Liver (tissue), 9 donors: ENCODE data around the gene COL11A2. TPM values are rescaled to one million over a fixed set of nuclear protein-coding genes. Genes with fewer than 3 reads are reported as not detected.
"Not testable (repeated sequence)": the region's sequence is repeated elsewhere in the genome, so short reads cannot be mapped to it uniquely, and the experiment has no call there.

Experiments
- DNase-seq: peaks from one replicate; pipeline ENCODE4 v3.0.0-alpha.2; 2017; ENCODE audit warnings: low spot score
- H3K27ac ChIP-seq, 2 donors: one replicate each; pipeline ENCODE4 v1.7.0; 2013; ENCODE audit warnings: inconsistent platforms in 2 of 2, low read length in 2 of 2, control low read depth in 1 of 2, low read depth in 1 of 2, mild to moderate bottlenecking in 1 of 2
- H3K27me3 ChIP-seq, 4 donors: one replicate each; pipeline versions ENCODE4 v1.6.1 to v1.7.0; 2013; ENCODE audit warnings: low read length in 3 of 4, inconsistent platforms in 1 of 4, mild to moderate bottlenecking in 1 of 4, moderate library complexity in 1 of 4; ENCODE audit not compliant: control insufficient read depth in 4 of 4, insufficient read depth in 4 of 4
- H3K36me3 ChIP-seq, 4 donors: one replicate each; pipeline versions ENCODE4 v1.6.1 to v1.7.0; 2013; ENCODE audit warnings: low read length in 3 of 4, mild to moderate bottlenecking in 3 of 4, low read depth in 1 of 4, moderate library complexity in 1 of 4; ENCODE audit not compliant: control insufficient read depth in 4 of 4, insufficient read depth in 3 of 4
- H3K4me1 ChIP-seq, 4 donors: one replicate each; pipeline versions ENCODE4 v1.6.1 to v1.7.0; 2013; ENCODE audit warnings: low read length in 3 of 4, mild to moderate bottlenecking in 3 of 4, moderate library complexity in 1 of 4; ENCODE audit not compliant: control insufficient read depth in 4 of 4, insufficient read depth in 4 of 4
- H3K4me3 ChIP-seq, 3 donors: one replicate each; pipeline versions ENCODE4 v1.6.1 to v1.7.0; 2013; ENCODE audit warnings: low read length in 3 of 3, control low read depth in 1 of 3, low read depth in 1 of 3, mild to moderate bottlenecking in 1 of 3
- H3K9ac ChIP-seq, 2 donors: one replicate each; pipeline ENCODE4 v1.7.0; 2013; ENCODE audit warnings: low read length in 2 of 2, mild to moderate bottlenecking in 2 of 2, moderate library complexity in 2 of 2, control low read depth in 1 of 2, low read depth in 1 of 2
- H3K9me3 ChIP-seq, 4 donors: one replicate each; pipeline versions ENCODE4 v1.6.1 to v1.7.0; 2013; ENCODE audit warnings: low read length in 3 of 4; ENCODE audit not compliant: control insufficient read depth in 4 of 4
- EGR1 ChIP-seq, 2 donors: IDR thresholded peaks; 2 replicates each; pipeline ENCODE4 v1.6.1; 2016 to 2018; ENCODE audit warnings: antibody characterized with exemption in 2 of 2, low read depth in 2 of 2
- FOXA1 ChIP-seq: IDR thresholded peaks from 2 replicates; pipeline ENCODE4 v1.6.1; 2016; ENCODE audit warnings: antibody characterized with exemption
- FOXA2 ChIP-seq: IDR thresholded peaks from 2 replicates; pipeline ENCODE4 v1.6.1; 2016; ENCODE audit warnings: antibody characterized with exemption
- HNF4A ChIP-seq, 2 donors: conservative IDR thresholded peaks; 2 replicates each; pipeline ENCODE4 v1.6.1; 2016; ENCODE audit warnings: antibody characterized with exemption in 2 of 2, mild to moderate bottlenecking in 2 of 2
- NR2F2 ChIP-seq: IDR thresholded peaks from 2 replicates; pipeline ENCODE4 v1.6.1; 2016; ENCODE audit warnings: antibody characterized with exemption
- RAD21 ChIP-seq, 2 donors: IDR thresholded peaks; 2 replicates each; pipeline ENCODE4 v1.6.1; 2016; ENCODE audit warnings: antibody characterized with exemption in 2 of 2, mild to moderate bottlenecking in 2 of 2
- RXRA ChIP-seq, 2 donors: IDR thresholded peaks; 2 replicates each; pipeline ENCODE4 v1.6.1; 2017 to 2018; ENCODE audit warnings: antibody characterized with exemption in 2 of 2, mild to moderate bottlenecking in 1 of 2
- SP1 ChIP-seq: IDR thresholded peaks from 2 replicates; pipeline ENCODE4 v1.6.1; 2018; ENCODE audit warnings: antibody characterized with exemption, mild to moderate bottlenecking
- TAF1 ChIP-seq: conservative IDR thresholded peaks from 2 replicates; pipeline ENCODE4 v1.6.1; 2016; ENCODE audit warnings: antibody characterized with exemption, mild to moderate bottlenecking
- YY1 ChIP-seq: IDR thresholded peaks from 2 replicates; pipeline ENCODE4 v1.6.1; 2016; ENCODE audit warnings: antibody characterized with exemption, mild to moderate bottlenecking
- WGBS: extraction: QIAGEN DNeasy Blood & Tissue Kit; methylation state at CpG from one replicate; pipeline ENCODE4 v1.1.7; 2013; 5-methylcytosine and 5-hydroxymethylcytosine counted together
- polyA plus RNA-seq, 2 donors: library from polyadenylated mRNA; stranded (reverse) in 1 of 2; unstranded in 1 of 2; fragments of 200-250 nt in 1 of 2; fragments of >200 nt in 1 of 2; fragmentation: Nextera tagmentation in 1 of 2; extraction: Ambion mirVana in 1 of 2; gene quantifications; one replicate each; pipeline versions ENCODE4 v1.2.1 to v1.2.3, GENCODE V29; 2013 to 2015
- total RNA-seq, 2 donors: library from RNA; depleted of rRNA; stranded (reverse); fragments of >200 nt; gene quantifications; one replicate each; pipeline ENCODE4 v1.2.3, GENCODE V29; 2014
- TF ChIP-seq, protein P1 (sequence below): IDR thresholded peaks from 2 replicates; pipeline ENCODE4 v1.6.1; 2016; ENCODE audit warnings: antibody characterized with exemption
- TF ChIP-seq, protein P2 (sequence below): IDR thresholded peaks from 2 replicates; pipeline ENCODE4 v1.6.1; 2016; ENCODE audit warnings: antibody characterized with exemption
- TF ChIP-seq, protein P3 (sequence below): IDR thresholded peaks from 2 replicates; pipeline ENCODE4 v1.6.1; 2016; ENCODE audit warnings: antibody characterized with exemption
- TF ChIP-seq, protein P4 (sequence below): IDR thresholded peaks from 2 replicates; pipeline ENCODE4 v1.6.1; 2016; ENCODE audit warnings: antibody characterized with exemption, mild to moderate bottlenecking
- TF ChIP-seq, protein P5 (sequence below): fragments of 150-350 bp; IDR thresholded peaks from 2 replicates; pipeline ENCODE4 v1.5.1; 2017; ENCODE audit warnings: improper control_type of control experiment, low read depth, low read length; ENCODE audit not compliant: missing input control
- donor health status: healthy.
- donor health status: healthy.
- donor health status: healthy.
- donor health status: healthy.
- donor health status: healthy.

Gene COL11A2
- total and polyA plus RNA-seq, 4 donors: 0.15 to 0.59 (median 0.27) TPM

DNA sequence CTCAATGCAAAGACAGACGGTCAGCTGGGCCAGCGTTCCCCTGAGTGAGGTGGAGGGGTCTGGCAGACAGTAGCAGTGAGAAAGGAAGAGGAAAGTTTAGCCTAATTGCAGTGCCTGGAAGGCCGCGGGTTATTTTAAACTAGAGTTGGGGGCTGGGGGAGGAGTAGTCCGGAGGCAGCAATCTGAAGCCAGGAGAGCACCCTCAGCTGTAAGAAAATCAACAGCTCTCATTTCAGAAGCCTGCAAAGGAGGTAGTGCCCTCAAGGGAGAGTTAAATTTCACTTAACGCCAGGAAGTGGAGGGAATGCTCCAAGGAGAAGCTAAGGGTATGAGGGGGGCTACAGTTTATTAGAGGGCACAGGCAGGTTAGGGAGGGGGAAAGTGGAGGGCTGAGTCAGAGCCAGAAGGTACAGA is 43.0 kb upstream of the COL11A2 start:
- H3K9ac ChIP-seq: no peak overlapping the region
- WGBS: 31% methylated on average over 6 of the region's 6 CpGs
- no peaks in the 10 kb centered on the region for H3K9me3 ChIP-seq
- H3K27ac ChIP-seq: no peak overlapping the region
- no peaks in the 10 kb centered on the region for H3K4me1 ChIP-seq
- TF ChIP-seq, protein P1, sequence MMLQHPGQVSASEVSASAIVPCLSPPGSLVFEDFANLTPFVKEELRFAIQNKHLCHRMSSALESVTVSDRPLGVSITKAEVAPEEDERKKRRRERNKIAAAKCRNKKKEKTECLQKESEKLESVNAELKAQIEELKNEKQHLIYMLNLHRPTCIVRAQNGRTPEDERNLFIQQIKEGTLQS: no peak
- no peak for TF ChIP-seq SP1
- TF ChIP-seq, protein P2, sequence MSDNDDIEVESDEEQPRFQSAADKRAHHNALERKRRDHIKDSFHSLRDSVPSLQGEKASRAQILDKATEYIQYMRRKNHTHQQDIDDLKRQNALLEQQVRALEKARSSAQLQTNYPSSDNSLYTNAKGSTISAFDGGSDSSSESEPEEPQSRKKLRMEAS: no peak
- TF ChIP-seq HNF4A (conservative IDR thresholded peaks at IDR 0.05): no peak
- no peaks in the 10 kb centered on the region for H3K36me3 ChIP-seq
- DNase-seq: no peak
- peaks cover 0 to 2% (median 0%) of the 10 kb centered on the region in 4 donors for H3K27me3 ChIP-seq
- no peak overlapping the region for H3K4me3 ChIP-seq

DNA sequence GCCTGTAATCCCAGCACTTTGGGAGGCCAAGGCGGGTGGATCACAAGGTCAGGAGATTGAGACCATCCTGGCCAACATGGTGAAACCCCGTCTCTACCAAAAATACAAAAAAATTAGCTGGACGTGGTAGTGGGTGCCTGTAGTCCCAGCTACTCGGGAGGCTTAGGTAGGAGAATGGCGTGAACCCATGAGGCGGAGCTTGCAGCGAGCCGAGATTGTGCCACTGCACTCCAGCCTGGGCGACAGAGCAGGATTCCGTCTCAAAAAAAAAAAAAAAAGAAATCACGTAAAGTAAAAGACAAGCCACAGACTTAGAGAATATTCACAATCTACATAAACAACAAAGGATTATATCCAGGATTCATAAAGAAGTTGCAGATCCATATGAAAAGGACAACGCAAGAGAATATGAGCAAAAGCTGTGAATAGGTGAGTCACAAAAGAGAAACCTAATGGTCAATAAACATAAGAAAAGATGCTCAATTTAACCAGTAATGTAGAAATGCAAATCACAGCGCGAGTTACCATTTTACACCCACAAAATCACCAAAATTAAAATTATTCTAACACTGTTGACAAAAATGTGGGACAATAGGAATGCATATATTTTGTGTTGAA is 34.3 kb upstream of the COL11A2 start:
- H3K27ac ChIP-seq: not testable (repeated sequence)
- 49% methylated on average over 14 of the region's 14 CpGs for WGBS

DNA sequence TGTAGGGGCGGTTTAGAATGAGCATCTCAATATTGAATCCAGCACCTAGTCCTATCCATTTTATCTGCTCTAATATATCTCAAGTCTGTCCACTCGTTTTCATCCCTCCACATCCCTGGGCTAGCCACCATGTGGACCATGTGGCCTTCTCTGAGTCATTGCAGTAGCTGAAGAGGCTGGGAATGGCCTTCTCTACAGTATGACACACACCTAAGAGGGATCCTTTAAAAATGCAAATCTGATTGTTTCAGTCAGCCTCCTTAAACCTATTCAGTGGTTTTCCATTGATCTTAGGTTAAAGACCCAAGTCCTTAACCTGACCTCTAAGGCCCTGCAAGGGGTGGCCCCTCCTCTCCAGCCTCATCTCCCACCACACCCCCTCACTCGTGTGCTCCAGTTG is 25.4 kb upstream of the COL11A2 start:
- Histone ChIP-seq H3K9me3 (no peaks in the 10 kb centered on the region), H3K36me3 (no peaks in the 10 kb centered on the region), H3K9ac (no peak overlapping the region), H3K4me3 (no peak overlapping the region), H3K27me3 (no peaks in the 10 kb centered on the region), H3K27ac (no peak overlapping the region), H3K4me1 (peaks cover 0 to 12% (median 7%) of the 10 kb centered on the region in 4 donors)
- TF ChIP-seq EGR1 (IDR thresholded peaks at IDR 0.05; ENCODE audit: low read depth in 2 of 2) (no peak), HNF4A (conservative IDR thresholded peaks at IDR 0.05) (no peak), RAD21 (IDR thresholded peaks at IDR 0.05) (no peak), FOXA1 (no peak), FOXA2 (no peak), TAF1 (no peak), NR2F2 (no peak), YY1 (no peak), RXRA (IDR thresholded peaks at IDR 0.05) (no peak)
- TF ChIP-seq, protein P3, sequence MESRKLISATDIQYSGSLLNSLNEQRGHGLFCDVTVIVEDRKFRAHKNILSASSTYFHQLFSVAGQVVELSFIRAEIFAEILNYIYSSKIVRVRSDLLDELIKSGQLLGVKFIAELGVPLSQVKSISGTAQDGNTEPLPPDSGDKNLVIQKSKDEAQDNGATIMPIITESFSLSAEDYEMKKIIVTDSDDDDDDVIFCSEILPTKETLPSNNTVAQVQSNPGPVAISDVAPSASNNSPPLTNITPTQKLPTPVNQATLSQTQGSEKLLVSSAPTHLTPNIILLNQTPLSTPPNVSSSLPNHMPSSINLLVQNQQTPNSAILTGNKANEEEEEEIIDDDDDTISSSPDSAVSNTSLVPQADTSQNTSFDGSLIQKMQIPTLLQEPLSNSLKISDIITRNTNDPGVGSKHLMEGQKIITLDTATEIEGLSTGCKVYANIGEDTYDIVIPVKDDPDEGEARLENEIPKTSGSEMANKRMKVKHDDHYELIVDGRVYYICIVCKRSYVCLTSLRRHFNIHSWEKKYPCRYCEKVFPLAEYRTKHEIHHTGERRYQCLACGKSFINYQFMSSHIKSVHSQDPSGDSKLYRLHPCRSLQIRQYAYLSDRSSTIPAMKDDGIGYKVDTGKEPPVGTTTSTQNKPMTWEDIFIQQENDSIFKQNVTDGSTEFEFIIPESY: no peak
- TF ChIP-seq, protein P4, sequence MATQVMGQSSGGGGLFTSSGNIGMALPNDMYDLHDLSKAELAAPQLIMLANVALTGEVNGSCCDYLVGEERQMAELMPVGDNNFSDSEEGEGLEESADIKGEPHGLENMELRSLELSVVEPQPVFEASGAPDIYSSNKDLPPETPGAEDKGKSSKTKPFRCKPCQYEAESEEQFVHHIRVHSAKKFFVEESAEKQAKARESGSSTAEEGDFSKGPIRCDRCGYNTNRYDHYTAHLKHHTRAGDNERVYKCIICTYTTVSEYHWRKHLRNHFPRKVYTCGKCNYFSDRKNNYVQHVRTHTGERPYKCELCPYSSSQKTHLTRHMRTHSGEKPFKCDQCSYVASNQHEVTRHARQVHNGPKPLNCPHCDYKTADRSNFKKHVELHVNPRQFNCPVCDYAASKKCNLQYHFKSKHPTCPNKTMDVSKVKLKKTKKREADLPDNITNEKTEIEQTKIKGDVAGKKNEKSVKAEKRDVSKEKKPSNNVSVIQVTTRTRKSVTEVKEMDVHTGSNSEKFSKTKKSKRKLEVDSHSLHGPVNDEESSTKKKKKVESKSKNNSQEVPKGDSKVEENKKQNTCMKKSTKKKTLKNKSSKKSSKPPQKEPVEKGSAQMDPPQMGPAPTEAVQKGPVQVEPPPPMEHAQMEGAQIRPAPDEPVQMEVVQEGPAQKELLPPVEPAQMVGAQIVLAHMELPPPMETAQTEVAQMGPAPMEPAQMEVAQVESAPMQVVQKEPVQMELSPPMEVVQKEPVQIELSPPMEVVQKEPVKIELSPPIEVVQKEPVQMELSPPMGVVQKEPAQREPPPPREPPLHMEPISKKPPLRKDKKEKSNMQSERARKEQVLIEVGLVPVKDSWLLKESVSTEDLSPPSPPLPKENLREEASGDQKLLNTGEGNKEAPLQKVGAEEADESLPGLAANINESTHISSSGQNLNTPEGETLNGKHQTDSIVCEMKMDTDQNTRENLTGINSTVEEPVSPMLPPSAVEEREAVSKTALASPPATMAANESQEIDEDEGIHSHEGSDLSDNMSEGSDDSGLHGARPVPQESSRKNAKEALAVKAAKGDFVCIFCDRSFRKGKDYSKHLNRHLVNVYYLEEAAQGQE: no peak
- TF ChIP-seq, protein P5, sequence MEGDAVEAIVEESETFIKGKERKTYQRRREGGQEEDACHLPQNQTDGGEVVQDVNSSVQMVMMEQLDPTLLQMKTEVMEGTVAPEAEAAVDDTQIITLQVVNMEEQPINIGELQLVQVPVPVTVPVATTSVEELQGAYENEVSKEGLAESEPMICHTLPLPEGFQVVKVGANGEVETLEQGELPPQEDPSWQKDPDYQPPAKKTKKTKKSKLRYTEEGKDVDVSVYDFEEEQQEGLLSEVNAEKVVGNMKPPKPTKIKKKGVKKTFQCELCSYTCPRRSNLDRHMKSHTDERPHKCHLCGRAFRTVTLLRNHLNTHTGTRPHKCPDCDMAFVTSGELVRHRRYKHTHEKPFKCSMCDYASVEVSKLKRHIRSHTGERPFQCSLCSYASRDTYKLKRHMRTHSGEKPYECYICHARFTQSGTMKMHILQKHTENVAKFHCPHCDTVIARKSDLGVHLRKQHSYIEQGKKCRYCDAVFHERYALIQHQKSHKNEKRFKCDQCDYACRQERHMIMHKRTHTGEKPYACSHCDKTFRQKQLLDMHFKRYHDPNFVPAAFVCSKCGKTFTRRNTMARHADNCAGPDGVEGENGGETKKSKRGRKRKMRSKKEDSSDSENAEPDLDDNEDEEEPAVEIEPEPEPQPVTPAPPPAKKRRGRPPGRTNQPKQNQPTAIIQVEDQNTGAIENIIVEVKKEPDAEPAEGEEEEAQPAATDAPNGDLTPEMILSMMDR: no peak
- TF ChIP-seq, protein P1: no peak
- no peak for DNase-seq
- 71% methylated on average over 3 of the region's 3 CpGs for WGBS

More for the DNA sequence above, 34.3 kb upstream of the COL11A2 start:
- H3K36me3 ChIP-seq, DNase-seq, H3K4me1 ChIP-seq, H3K27me3 ChIP-seq, H3K4me3 ChIP-seq, H3K9ac ChIP-seq, H3K9me3 ChIP-seq: not testable (repeated sequence)
